KOPT-K1 (cell line): ENCODE measurements around the gene CD81.

ENCODE experiments used
- H3K27ac ChIP-seq: fragments of 200-600 bp; sonication (generic); 2 replicates; pipeline ENCODE4 v1.5.1; 2016; ENCODE audit warnings: antibody characterized with exemption, mild to moderate bottlenecking, low read depth, low read length; ENCODE audit not compliant: poor library complexity, severe bottlenecking
- H3K36me3 ChIP-seq: fragments of 200-600 bp; sonication (generic); 2 replicates; pipeline ENCODE4 v1.5.1; 2017; ENCODE audit warnings: antibody characterized with exemption, mild to moderate bottlenecking, low read length, moderate library complexity; ENCODE audit not compliant: insufficient read depth
- H3K9me3 ChIP-seq: fragments of 200-600 bp; sonication (generic); 2 replicates; pipeline ENCODE4 v1.5.1; 2017; ENCODE audit warnings: antibody characterized with exemption, low read length, mild to moderate bottlenecking; ENCODE audit not compliant: insufficient read depth, poor library complexity, severe bottlenecking

Gene CD81

DNA sequence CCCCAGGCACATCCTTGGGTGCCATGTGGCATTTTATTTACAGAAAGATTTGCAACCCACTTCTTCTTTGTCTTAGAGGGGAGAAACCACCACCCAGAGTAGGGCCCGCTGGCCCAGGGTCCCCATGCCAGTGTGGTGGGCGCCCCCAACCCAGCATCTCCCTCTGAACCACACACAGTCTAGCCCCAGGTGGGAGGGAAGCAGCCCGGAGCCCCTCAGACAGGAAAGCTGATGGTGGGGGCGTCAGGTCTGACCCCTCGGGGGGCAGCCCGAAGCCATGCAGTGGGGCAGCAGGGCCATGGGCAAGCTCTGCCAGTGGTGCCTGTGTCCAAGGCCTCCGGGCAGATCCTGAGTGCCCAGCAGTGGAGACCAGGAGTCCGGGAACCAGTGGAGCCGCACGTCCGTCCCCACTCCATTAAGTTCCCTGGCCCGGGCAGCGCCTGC, 55.5 kb downstream of the CD81 start:
- H3K27ac ChIP-seq: no peak overlapping the region
- H3K9me3 ChIP-seq: no peaks in the 10 kb centered on the region
- no peaks in the 10 kb centered on the region for H3K36me3 ChIP-seq

DNA sequence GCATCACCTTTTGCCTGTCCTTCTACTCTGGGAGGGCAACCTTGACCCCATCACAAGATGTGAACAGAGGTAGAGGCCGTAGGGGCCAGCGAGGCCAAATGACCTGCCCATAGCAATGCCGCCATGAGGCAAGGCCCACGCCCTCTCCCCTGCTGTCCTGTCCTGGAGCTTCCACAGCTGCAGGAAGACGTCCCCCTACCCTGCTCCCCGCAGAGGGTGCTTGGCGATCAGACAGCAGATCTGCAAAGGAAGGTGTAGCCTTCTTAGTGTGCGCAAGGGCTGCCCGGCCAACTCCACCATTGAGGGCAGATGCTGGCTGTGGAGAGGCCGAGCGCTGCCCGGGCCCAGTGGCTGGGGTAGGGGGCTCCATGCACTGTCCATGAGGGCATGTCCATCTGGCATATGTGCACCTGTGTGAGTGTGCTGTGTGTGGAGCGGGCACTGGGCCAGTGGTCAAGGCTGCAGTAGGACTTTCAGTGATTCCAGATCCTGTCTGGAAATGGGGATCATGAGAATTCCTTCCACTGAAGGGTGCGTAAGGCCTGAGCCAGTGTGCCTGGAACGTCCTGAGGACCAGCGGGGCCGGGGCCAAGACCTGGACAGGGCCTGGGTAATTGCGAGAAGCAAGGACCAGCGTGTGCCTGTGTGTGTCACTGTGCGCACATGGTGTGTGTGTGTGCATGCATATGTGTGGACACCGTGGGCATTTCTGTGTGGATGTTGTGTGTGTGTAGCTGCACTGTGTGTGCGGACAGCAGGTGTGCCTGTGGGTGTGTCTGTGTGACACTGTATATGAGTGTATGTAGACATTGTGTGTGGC, 56.2 kb downstream of the CD81 start:
- H3K27ac ChIP-seq: no peak overlapping the region
- no peaks in the 10 kb centered on the region for H3K36me3 ChIP-seq
- no peaks in the 10 kb centered on the region for H3K9me3 ChIP-seq

DNA sequence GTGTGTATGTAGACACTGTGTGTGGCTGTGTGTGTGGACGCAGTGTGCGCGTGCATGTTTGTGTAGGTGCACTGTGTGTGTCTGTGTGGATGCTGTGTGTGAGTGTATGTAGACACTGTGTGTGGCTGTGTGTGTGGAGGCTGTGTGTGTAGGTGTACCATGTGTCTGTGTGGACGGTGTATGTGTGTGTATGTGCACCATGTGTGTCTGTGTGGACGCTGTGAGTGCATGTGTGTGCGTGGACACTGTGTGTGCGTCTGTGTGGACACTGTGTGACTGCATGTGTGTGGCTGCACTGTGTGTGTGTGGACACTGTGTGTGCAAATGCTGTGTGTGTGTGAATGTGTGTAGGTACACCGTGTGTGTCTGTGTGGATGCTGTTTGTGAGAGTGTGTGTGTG, 56.9 kb downstream of the CD81 start:
- no peak overlapping the region for H3K27ac ChIP-seq
- H3K36me3 ChIP-seq: no peaks in the 10 kb centered on the region
- no peaks in the 10 kb centered on the region for H3K9me3 ChIP-seq

DNA sequence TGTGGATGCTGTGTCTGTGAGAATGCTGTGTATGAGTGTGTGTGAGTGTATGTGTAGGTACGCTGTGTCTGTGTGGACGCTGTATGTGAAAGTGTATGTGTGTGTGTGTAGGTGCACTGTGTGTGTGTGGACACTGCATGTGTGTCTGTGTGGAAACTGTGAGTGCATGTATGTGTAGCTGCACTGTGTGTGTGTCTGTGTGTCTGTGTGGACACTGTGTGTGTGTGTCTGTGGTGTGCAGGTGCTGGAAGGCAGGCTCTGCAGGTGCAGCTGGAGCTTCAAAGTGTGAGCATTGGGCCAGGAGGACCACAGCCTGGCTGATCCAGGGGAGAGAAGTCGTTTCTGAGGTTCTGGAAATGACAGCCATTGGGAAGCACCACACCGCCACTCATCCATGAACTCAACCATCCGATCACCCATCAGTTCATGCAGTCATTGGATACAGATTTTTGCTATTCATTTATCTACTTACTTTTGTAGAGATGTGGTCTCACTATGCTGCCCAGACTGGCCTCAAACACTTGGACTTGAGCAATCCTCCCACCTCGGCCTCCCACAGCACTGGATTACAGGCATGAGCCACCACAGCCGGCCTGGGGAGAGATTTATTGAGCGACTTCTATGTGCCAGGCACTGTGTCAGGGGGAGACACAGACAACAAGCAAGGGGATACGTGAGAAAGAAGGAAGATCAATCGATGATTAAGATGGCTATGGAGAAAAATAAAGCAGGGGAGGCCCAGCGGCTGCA, 57.6 kb downstream of the CD81 start:
- Histone ChIP-seq H3K36me3 (no peaks in the 10 kb centered on the region), H3K9me3 (no peaks in the 10 kb centered on the region), H3K27ac (no peak overlapping the region)

DNA sequence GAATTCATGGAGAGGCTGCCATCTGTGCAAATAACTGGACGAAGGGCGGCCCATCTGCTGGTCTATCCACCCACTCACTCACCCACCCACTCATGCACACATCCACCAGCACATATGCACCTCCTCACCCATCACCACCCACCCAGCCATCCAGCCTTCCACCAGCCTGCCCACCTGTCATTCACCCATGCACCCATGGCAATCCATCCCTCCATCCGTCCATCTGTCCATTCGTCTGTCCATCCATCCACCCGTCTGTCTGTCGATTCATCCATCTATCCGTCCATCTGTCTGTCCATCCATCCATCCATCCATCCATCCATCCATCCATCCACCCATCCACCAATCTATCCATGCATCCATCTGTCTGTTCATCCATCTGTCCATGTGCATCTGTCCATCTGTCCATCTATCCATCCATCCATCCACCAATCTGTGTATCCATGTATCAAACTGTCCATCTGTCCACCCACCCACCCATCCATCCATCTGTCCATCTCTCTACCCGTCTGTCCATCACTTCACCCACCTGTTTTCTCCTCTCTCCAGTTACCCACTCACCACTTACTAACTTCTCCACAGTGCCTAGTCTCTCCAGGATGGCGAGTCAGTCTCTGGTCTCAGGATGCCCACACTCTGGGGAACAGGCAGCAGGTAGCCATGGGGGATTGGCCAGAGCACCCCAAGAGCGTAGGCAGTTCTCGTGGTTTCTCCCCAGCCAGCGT, 58.3 kb downstream of the CD81 start:
- Histone ChIP-seq H3K36me3 (no peaks in the 10 kb centered on the region), H3K9me3 (no peaks in the 10 kb centered on the region), H3K27ac (no peak overlapping the region)

DNA sequence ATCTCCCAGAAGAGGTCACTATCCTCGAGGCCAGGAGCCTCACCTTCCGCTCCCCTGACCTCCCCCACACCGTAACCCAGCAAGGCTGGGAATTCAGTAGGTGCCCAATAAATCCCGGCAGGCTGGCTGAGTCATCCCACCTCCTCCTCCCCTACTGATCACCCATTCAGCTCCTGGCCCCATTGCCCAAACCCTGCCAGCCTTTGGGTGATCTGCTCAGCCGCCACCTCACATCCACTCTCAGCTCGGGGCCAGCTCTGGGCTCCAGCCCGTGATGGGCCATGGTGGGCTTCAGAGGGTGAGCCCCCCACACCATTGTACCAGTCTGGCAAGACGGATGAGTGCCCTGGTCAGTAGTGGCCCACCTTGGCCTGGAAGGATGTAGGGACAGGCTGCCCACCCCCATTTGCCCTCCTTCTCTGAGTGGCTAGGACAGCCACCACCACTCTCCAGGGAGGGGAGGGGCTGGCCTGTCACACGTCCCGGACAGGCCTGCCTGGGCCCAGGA, 59.0 kb downstream of the CD81 start:
- Histone ChIP-seq H3K27ac (no peak overlapping the region), H3K9me3 (no peaks in the 10 kb centered on the region), H3K36me3 (no peaks in the 10 kb centered on the region)

DNA sequence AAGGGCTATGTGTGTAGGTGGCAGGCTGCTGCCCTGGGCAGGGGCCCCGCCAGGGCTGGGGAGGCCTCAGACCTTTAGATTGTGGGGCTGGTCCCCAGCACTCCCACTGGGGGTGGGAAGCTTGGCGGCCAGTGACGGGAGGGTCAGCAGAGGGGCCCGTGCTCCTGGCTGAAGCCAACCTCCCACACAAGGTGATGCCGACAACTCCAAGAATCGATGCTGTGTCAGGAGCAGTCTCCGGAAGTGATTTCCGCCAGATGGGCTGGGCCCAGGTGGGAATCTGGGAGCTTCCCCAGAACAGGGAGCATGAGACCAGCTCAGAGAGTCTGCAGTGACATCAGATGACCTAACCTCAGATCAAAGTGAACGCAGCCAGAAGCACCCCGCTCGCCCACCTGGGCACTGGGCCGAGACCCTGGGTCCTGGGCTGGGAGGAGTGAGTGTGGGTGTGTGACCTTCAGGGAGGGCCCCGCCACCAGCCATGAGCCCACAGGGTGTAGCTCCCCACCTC, 59.5 kb downstream of the CD81 start:
- Histone ChIP-seq H3K27ac (no peak overlapping the region), H3K9me3 (no peaks in the 10 kb centered on the region), H3K36me3 (no peaks in the 10 kb centered on the region)

DNA sequence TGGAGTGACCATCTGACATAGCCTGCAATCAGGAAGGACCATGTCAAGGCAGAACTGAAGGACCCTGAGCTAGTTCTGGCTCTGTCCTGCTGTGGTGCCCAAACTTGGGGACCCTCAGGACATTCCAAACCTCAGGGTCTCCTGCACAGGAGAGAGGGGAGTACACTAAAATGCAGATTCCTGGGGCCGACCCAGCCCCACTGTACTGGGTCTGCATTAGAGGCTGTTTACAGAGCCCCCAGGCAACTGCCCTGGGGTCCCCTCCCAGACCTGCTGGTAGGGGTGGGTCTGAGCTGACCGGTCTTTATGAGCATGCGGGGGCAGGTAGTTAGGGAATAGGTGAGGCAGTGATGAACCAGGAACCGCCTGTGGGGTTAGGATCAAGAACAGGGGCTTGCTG, 60.4 kb downstream of the CD81 start:
- H3K9me3 ChIP-seq: no peaks in the 10 kb centered on the region
- H3K27ac ChIP-seq: no peak overlapping the region
- no peaks in the 10 kb centered on the region for H3K36me3 ChIP-seq

DNA sequence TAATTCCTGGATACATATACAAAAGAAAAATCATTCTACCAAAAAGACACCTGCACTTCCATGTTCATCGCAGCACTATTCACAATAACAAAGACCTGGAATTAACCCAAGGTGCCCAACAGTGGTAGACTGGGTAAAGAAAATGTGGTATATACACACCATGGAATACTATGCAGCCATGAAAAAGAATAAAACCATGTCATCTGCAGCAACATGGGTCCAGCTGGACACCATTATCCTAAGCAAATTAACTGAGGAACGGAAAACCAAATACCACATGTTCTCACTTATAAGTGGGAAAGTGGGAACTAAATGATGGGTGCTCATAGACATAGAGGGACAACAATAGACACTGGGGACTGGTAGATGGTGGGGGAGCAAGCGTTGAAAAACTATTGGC, 62.7 kb downstream of the CD81 start:
- Histone ChIP-seq H3K9me3 (no peaks in the 10 kb centered on the region), H3K36me3 (no peaks in the 10 kb centered on the region), H3K27ac (no peak overlapping the region)

DNA sequence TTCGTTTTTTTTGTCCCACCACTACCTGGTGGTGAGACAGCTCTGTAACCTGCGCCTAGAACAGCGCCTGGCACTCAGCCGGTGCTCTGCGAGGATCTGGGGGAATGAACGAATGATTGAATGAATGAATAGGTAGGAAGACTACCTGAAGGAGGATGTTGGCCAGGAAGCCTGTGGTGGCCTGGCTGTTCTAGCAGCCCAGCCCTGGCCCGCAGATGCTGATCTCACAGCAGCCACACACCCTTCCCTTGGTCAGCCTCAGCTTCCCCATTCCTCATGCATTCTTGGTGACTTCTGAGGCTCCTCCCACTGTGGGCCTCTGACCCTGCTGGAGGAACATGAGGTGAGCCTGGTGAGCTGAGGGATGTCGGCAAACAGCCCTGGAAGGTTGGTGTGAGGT, 63.5 kb downstream of the CD81 start:
- H3K9me3 ChIP-seq: no peaks in the 10 kb centered on the region
- no peaks in the 10 kb centered on the region for H3K36me3 ChIP-seq
- H3K27ac ChIP-seq: no peak overlapping the region

DNA sequence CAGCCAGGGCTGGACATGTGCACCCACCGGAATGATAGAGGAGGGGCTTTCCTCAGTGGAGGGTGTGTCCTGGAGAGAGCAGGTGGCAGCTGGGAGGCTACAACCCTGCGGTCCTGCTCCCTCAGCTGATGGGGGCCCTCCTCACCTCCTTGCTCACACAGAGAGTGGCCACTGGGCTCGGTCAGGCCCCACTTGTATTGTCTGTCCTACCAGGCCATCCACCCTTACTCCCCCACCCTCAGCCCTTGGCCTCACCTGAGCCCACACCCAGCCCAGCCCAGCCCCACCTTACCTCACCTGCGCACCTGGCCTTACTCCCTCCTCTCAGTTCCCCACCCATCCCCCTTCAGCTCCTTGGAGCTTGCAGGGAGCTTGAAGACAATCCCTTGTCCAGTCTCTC, 64.1 kb downstream of the CD81 start:
- Histone ChIP-seq H3K36me3 (no peaks in the 10 kb centered on the region), H3K27ac (no peak overlapping the region), H3K9me3 (no peaks in the 10 kb centered on the region)

DNA sequence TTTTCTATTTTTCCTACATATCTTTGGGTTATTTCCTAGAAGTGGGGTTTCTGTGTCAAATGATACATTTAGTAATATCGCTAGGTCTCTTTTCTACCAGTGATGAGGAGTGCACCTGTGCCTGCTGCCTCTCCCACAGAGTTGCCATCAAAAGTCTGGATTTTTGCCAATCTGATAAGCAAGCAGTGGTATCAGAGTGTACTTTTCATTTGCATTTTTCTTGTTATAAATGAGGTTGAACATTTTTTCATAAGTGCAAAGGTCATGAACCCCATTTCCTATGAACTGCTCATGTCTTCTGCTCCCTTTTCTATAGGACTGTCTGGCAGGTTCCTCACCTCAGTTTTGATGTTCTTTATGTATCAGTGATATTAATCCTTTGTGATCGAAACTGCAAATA, 65.5 kb downstream of the CD81 start:
- Histone ChIP-seq H3K27ac (no peak overlapping the region), H3K9me3 (no peaks in the 10 kb centered on the region), H3K36me3 (no peaks in the 10 kb centered on the region)

DNA sequence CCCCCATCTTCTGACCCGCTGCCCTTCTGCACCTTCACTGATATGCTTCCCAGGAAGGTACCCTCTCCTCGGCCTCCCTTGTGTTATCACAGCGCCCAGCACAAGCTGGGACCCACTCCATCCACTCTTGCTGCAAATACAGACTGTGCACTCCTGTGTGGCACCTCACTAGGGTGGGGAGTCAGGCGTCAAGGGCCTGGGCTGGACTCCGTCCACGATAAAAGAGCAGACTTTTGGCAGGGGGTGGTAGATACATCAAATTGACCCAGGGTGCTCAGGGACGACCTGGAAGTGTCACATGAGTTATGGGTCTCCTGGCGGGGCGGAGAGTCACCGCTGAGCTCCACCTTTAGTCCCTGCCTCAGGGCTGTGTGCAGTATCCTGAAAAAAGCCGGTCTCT, 66.3 kb downstream of the CD81 start:
- Histone ChIP-seq H3K27ac (no peak overlapping the region), H3K36me3 (no peaks in the 10 kb centered on the region), H3K9me3 (no peaks in the 10 kb centered on the region)

DNA sequence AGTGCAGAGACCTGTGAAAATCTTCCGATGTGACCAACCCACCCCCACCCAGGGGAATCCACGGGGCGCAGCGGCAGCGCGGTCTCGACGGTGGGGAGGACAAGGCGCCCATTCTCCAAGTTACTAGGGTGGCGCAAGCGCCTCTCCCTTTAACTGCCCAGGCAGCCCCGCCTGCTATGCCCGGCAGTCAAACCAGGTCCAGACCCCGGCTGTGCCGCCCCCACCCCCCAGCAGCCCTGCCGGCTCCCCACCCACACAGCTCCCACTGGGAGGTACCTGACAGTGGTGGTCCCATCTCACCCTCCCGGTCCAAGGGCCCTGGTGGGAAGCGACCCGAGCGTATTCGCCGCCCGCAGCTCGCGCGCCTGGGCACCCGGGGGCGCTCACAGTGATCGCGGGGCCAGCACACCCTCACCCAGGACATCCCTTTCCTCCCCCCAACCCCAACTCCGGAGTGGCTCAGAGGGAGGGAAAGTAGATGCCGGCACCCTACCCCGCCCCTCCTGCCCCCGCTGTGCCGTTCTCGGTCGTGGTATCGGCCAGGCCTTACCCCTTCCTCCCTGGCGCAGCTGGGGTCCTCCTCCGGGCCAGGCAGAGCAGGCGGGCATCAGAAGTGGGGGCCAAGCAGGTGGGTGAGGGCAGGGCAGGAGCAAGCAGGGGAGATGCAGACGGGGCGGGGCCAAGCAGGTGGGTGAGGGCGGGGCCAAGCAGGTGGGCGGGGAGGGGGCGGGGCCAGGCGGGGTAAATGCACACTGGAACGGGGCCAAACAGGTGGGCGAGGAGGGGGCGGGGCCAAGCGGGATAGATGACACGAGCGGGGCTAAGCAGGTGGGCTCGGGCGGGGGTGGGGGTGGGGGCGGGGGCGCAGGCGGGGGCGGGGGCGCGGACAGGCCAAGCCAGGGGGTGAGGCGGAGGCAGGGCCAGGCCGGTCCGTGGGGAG, 67.0 kb downstream of the CD81 start, which contains the start of gene TRPM5:
Gene TRPM5 (minus strand): TSS at position 634 of the 940 bp plus-strand sequence. CDS start 21,478 bp downstream, outside the sequence.
- Histone ChIP-seq H3K27ac (no peak within 1 kb of the TSS), H3K36me3 (no peaks in the 10 kb centered on the region), H3K9me3 (no peaks in the 10 kb centered on the region)
